Measurements from ENCODE around the gene ADARB1. TPM values are rescaled to one million over a fixed set of nuclear protein-coding genes. Genes with fewer than 3 reads are reported as not detected.

Gene ADARB1
- total and polyA plus RNA-seq, 2 experiments from 2014 or later, result 16.0 to 17.3 TPM

DNA sequence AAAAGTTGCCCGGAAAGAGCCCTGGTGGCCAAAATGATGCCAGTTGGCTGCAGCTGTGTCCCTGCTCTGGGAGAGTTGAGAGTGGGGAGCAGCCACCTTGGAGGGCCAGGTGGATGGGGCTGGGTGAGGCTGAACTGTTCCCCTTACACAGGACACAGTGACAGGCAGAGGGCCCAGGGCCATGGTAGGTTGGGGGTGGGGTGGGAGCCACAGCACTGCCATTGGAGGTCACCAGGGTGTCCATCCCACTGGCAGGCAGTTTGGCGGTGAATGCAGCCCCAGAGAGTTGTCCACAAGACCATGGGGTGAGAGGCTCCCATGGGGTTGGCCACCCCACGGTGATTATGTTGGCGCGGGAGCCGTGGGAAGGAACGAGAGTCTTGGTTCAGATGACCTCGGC, 125.7 kb downstream of the ADARB1 start:
- Histone ChIP-seq H3K4me2 (no peak overlapping the region), H3K36me3 (replicated peaks; ENCODE audit: insufficient read depth, low read depth) (no peaks in the 10 kb centered on the region), H3K27me3 (no peaks in the 10 kb centered on the region), H3K79me2 (no peaks in the 10 kb centered on the region), H3K9me2 (replicated peaks; ENCODE audit: insufficient read depth) (no peaks in the 10 kb centered on the region), H3K4me1 (ENCODE audit: insufficient read depth) (no peaks in the 10 kb centered on the region), H3K27ac (no peak overlapping the region), H3K4me3 (no peak overlapping the region), H2AFZ (no peak overlapping the region), H4K20me1 (ENCODE audit: insufficient read depth, poor library complexity, severe bottlenecking) (no peaks in the 10 kb centered on the region), H3K9me3 (ENCODE audit: low read depth) (no peaks in the 10 kb centered on the region)
- TF ChIP-seq EZH2phosphoT487 (IDR thresholded peaks at IDR 0.05; ENCODE audit: low read depth, severe bottlenecking, unreplicated experiment), result no peak
- no peak for TF ChIP-seq EZH2 (IDR thresholded peaks at IDR 0.05; ENCODE audit: borderline replicate concordance)
- TF ChIP-seq, protein P1, sequence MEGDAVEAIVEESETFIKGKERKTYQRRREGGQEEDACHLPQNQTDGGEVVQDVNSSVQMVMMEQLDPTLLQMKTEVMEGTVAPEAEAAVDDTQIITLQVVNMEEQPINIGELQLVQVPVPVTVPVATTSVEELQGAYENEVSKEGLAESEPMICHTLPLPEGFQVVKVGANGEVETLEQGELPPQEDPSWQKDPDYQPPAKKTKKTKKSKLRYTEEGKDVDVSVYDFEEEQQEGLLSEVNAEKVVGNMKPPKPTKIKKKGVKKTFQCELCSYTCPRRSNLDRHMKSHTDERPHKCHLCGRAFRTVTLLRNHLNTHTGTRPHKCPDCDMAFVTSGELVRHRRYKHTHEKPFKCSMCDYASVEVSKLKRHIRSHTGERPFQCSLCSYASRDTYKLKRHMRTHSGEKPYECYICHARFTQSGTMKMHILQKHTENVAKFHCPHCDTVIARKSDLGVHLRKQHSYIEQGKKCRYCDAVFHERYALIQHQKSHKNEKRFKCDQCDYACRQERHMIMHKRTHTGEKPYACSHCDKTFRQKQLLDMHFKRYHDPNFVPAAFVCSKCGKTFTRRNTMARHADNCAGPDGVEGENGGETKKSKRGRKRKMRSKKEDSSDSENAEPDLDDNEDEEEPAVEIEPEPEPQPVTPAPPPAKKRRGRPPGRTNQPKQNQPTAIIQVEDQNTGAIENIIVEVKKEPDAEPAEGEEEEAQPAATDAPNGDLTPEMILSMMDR (IDR thresholded peaks at IDR 0.05; ENCODE audit: poor library complexity), result no peak
- no peak for DNase-seq (ENCODE audit: low spot score)
- 98% methylated on average over 8 of the region's 8 CpGs for WGBS (ENCODE audit: low lambda C conversion rate, missing lambda C conversion rate)

GRCh38 chr21:45200581-45201296, 126.4 kb downstream of the ADARB1 start:
- WGBS (ENCODE audit: low lambda C conversion rate, missing lambda C conversion rate), result 93% methylated on average over 16 of the region's 16 CpGs
- no peaks in the 10 kb centered on the region for H3K36me3 ChIP-seq (replicated peaks; ENCODE audit: insufficient read depth, low read depth)
- H4K20me1 ChIP-seq (ENCODE audit: insufficient read depth, poor library complexity, severe bottlenecking), result no peaks in the 10 kb centered on the region

DNA sequence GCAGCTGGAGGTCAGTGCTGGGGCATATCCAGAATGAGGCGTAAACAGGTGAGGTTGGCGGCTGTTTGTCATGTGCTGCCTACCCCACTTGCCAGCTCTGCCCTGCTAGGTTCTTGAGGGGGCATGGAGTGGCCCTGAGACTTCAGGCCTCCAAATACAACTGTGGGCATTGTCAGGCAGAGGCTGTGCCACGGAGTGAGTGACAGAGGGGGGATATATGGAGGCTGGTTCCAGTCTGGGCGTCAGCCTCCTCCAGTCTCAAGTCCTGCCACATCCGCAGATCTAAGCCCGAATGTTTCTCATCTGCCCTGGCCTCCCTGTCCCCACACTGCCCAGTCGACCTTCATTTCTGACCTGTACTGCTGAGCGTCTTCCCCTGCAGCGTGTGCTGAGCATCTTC, 128.0 kb downstream of the ADARB1 start:
- Histone ChIP-seq H3K79me2 (no peaks in the 10 kb centered on the region), H4K20me1 (ENCODE audit: insufficient read depth, poor library complexity, severe bottlenecking) (no peaks in the 10 kb centered on the region), H3K9me2 (replicated peaks; ENCODE audit: insufficient read depth) (no peaks in the 10 kb centered on the region), H3K4me1 (ENCODE audit: insufficient read depth) (no peaks in the 10 kb centered on the region), H3K9me3 (ENCODE audit: low read depth) (no peaks in the 10 kb centered on the region), H3K27ac (no peak overlapping the region), H3K27me3 (no peaks in the 10 kb centered on the region), H3K4me2 (no peak overlapping the region), H3K4me3 (no peak overlapping the region), H3K36me3 (replicated peaks; ENCODE audit: insufficient read depth, low read depth) (no peaks in the 10 kb centered on the region), H2AFZ (no peak overlapping the region)
- no peak for DNase-seq (ENCODE audit: low spot score)
- TF ChIP-seq EZH2phosphoT487 (IDR thresholded peaks at IDR 0.05; ENCODE audit: low read depth, severe bottlenecking, unreplicated experiment) (no peak), EZH2 (IDR thresholded peaks at IDR 0.05; ENCODE audit: borderline replicate concordance) (no peak)
- TF ChIP-seq, protein P1 (IDR thresholded peaks at IDR 0.05; ENCODE audit: poor library complexity), result no peak
- 95% methylated on average over 9 of the region's 9 CpGs for WGBS (ENCODE audit: low lambda C conversion rate, missing lambda C conversion rate)

More at GRCh38 chr21:45200581-45201296, 126.4 kb downstream of the ADARB1 start:
- Histone ChIP-seq H3K79me2 (no peaks in the 10 kb centered on the region), H3K4me3 (no peak overlapping the region), H3K4me2 (no peak overlapping the region), H3K27me3 (no peaks in the 10 kb centered on the region), H3K27ac (no peak overlapping the region), H3K9me3 (ENCODE audit: low read depth) (no peaks in the 10 kb centered on the region), H2AFZ (no peak overlapping the region), H3K4me1 (ENCODE audit: insufficient read depth) (no peaks in the 10 kb centered on the region), H3K9me2 (replicated peaks; ENCODE audit: insufficient read depth) (no peaks in the 10 kb centered on the region)
- no peak for DNase-seq (ENCODE audit: low spot score)
- TF ChIP-seq, protein P1 (IDR thresholded peaks at IDR 0.05; ENCODE audit: poor library complexity), result no peak
- no peak for TF ChIP-seq EZH2phosphoT487 (IDR thresholded peaks at IDR 0.05; ENCODE audit: low read depth, severe bottlenecking, unreplicated experiment)
- TF ChIP-seq EZH2 (IDR thresholded peaks at IDR 0.05; ENCODE audit: borderline replicate concordance), result no peak
